Islet of Langerhans (tissue), 1 donor: ENCODE data around the gene CCDC47.
A peak's percentile ranks its signal among the peaks of the same experiment; 100 is the strongest.

Source experiments
- FAIRE-seq: peaks from one replicate; lab custom pipeline; 2011; peaks lifted over from hg19 to GRCh38; lab: Jason Lieb, UNC

Gene CCDC47

DNA sequence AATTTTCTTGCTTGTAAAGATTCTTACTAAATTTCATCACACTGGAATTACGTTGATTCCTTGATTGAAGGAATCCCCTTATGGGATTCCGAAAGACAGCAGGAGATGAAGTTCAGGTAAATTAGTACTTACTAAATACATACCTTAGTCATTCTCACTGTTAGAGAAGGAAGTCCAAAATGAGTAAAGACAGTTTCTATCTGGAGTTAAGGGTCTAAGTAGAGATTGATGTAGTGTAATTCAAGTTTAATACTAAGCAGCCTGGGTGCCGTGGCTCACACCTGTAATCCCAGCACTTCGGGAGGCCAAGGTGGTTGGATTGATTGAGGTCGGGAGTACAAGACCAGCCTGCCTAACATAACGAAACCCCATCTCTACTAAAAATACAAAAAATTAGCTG lies 10.1 kb upstream of the CCDC47 start:
- no peak for FAIRE-seq

- no peak for FAIRE-seq
Observed at GRCh38 chr17:63780928-63781327, 7.5 kb upstream of the CCDC47 start.

DNA sequence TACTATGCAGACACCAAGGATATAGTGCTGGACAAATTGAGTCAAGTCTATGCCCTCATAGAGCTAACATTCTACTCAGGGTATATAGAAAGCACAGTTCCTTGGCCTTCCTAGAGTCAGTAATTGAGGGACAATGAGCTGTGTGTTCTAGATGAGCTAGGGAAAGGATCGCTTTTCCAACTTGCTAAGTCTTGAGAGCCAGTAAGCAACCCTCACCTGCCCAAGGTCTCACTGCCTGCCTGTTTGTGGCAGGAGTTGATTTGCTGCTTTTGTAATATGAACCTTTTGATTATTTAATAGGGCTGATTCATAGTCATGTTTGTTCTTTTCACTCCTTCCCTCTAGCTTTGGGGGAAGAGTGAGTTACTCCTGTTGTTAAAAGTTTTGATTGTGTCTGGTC lies 7.1 kb upstream of the CCDC47 start:
- FAIRE-seq: no peak

GRCh38 chr17:63775420-63775819 lies 2.0 kb upstream of the CCDC47 start:
- FAIRE-seq: no peak

DNA sequence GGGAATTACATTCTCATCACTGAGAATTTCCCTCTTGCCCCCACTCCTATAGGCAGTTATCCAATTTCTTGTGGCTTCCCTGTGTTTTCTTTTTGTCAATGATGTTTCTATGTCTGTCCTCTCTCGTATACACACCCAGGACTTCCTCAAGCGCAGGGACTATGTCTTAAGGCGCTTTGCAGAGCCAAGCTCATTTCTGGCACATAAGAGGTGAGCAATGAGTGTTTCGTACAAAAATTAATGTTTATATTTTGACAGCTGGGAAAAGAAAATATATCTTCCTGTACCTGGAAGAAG lies 1.5 kb upstream of the CCDC47 start:
- FAIRE-seq: no peak

DNA sequence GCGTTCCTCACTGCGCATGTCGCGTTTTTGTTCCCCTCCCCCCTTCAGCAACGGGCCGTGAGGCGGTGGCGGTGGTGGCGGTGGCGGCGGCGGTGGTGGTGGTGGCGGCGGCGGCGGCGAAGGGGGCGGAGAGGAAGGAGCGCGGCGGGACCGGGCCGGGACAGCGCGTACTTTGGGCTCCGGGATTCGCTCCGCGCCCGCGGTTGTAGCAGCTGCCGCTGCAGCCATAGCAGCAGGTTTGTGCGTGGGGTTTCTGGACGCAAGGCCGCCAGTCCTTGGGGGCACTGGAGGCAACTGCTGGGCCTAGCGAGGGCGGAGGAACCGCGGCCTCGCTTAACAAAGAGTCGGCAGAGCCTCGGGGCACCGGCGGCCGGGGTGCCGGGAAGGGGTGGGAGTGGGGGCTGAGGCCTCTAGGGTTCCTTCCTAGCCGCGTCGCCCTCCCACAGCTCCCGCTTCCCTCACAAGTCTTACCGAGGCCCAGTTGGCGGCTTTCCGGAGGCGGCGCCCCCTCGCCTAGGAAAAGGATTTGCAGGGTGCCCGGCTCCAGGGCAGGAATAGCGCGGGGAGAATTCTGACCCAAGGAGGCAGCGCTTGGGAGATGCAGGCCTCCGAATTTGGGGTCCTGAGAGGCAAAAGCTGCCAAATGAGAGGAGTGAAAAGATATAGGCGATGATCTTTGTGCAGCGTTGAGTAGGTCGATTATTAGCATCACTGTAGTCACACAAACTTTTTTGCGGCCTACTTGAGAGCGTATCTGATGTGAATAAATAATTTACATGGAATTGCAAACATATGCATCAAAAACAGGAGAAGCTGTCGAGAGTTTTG lies 958 bp upstream of the CCDC47 start, which contains the start of gene DDX42:
DDX42 (plus strand) TSS at position 30 of the 828 bp plus-strand sequence. CDS start 12,880 bp downstream, outside the sequence.
- no peak for FAIRE-seq

- no peak for FAIRE-seq
Observed at GRCh38 chr17:63772801-63773271, 561 bp downstream of the CCDC47 start.

GRCh38 chr17:63768433-63768832 lies 5.0 kb downstream of the CCDC47 start:
- no peak for FAIRE-seq

GRCh38 chr17:63766754-63767153 lies 6.6 kb downstream of the CCDC47 start:
- FAIRE-seq: no peak

- no peak for FAIRE-seq
Observed at GRCh38 chr17:63764716-63765115, 8.7 kb downstream of the CCDC47 start.

DNA sequence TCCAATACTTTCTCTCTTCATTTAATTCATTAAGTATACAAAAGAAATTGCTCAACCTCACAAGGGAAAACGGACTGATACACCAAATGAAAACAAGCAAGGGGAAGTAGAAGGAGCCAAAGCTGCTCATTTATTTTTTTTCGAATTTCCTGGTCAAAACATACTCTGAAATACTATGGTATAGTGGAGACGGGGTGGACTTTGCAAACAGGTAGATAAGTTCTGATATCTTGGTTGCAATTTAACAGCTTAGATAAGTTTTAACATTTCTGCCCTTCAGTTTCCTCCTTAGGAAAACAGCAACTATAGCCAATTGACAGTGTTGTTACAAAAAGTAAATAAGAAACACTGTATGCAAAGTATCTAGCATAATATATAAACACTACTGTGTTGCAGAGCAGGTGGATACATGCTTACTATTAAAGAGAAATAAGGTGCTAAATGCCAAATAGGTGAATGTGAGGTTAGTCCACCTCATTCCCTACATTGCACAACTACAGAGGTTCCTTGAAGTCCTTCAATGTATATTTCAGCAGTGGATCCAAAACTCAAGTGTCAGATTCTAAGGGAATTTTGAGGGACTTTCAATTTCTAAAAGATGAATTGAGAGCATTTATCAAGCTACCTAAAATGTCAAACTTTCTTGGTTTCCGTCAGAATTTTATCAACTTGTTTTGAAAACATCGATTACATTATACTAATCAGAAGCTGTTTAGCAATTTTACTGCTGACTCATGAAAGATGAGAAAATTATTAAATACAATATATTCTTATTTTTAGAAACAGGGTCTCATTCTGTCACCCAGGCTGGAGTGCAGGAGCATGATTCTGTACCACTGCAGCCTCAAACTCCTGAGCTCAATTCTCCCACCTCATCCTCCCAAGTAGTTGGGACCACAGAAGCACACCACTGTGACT lies 11.0 kb downstream of the CCDC47 start:
- FAIRE-seq: peak; percentile 43

- no peak for FAIRE-seq
Observed at GRCh38 chr17:63760771-63761539, 12.4 kb downstream of the CCDC47 start.

DNA sequence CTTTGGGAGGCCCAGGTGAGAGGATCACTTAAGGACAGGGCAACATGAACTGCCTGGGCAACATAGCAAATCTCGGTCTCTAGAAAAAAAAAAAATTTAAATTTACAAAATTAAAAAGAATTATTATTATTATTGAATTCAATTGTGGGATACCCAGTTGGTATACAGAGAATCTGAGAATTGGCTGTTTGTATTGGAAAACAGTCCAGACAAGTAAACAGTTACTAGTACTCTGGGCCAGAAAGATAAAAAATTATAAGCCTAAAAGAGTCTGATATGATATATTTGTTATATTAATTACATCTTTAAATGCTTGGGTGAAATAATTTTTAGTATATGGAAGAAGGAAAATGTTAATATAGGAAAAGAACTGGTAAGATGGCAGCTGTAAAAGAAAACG lies 15.0 kb downstream of the CCDC47 start:
- no peak for FAIRE-seq

DNA sequence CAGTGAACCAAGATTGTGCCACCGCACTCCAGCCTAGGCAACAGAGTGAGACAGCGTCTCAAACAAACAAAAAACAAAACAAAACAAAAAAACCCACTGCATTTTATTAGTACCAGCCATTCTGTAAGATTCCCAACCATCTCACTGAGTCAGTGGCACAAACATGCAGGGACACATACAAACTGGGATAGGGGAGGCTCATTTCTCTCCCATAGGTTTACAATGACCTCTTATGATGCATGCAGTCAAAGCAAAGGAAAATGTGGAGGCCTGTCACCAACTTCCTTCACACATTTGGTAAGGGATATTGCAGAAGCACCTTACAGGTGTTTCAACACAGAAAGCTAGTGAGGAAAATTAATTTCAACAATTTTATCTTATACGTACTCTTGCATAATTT lies 19.4 kb downstream of the CCDC47 start:
- FAIRE-seq: no peak

GRCh38 chr17:63753215-63753614 lies 20.2 kb downstream of the CCDC47 start:
- FAIRE-seq: no peak

DNA sequence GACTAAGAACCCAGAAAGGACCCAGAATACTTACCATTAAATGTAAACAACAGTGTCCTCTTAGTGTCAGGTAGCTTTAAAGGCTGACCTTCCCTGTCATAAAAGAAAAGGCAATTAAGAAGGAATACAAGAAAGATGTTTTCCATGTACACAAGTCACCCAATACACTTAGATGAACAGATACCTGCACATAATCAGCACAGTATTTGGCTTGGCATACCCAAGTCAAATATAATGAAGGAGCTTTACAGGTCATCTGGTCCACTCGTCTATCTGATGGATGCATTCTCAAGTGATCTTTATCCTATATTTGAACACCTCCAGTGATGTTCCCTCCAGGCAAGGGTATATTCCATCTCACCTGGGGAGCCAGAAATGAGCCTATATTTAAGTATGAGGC lies 20.7 kb downstream of the CCDC47 start:
- no peak for FAIRE-seq

- no peak for FAIRE-seq
Observed at GRCh38 chr17:63751806-63752205, 21.6 kb downstream of the CCDC47 start.

- no peak for FAIRE-seq
Observed at GRCh38 chr17:63741408-63742173, 31.8 kb downstream of the CCDC47 start, which contains the start of gene STRADA. Gene STRADA (minus strand): TSS chr17:63741799. CDS start chr17:63728369, 13,430 bp downstream.

DNA sequence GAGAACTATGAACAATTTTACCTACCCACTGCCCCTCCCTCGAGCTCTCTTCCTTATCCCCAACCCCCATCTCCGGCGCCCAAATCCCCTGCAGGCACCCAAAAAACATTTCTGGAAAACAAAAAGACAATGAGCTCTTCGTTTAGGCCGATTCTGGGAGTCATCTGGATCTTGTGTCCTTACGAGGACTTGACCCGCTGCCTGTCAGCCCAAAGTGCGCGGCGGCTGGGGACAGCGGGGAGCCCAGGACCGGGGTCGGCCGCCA lies 32.3 kb downstream of the CCDC47 start:
- no peak for FAIRE-seq

DNA sequence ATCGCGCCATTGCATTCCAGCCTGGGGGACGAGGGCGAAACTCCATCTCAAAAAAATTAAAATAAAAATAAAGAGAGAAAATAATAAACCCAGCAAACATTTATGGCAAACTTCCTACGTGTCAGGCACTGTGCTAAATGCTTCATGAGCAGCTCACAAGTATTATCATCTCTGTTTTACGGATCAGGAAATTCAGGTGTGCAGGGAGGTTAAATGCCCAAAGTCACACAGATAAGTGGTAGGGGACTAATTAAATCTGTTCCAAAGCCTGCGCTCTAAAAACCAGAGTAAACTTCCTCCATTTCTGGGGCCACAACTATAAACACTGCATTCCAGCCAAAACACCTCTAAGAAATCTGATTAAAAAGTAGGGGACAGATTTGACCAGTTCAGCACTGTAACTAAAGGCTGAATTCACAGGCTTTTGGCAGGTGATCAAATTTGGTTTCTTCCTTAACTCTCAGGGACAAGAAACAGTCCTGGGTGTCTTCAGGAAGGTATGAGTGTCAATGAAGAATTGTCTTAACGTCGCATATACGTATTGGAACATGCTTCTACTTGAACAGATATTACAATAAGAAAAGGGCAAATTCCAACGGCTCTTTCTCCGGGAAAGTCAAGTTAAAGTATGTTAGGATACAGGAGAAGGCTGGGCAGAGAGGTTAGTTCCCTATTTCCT lies 32.8 kb downstream of the CCDC47 start:
- FAIRE-seq: no peak

DNA sequence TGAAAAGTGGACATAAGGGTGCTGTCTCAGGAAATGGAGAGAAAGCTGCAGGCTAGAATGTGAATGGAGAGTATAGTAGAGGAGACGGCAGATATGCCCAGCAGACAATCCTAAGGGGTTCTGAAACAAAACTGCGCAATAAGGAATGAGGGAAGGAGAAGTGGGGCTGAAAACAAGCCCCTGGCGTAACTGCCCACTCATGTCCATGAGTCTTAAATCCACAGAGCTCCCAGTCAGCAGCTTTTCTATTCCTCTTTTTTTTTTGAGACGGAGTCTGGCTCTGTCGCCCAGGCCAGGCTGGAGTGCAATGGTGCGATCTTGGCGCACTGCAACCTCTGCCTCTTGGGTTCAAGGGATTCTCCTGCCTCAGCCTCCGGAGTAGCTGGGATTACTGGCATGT lies 37.7 kb downstream of the CCDC47 start:
- no peak for FAIRE-seq
